Choroid plexus epithelial cell (primary cell): Measurements from ENCODE around the gene ADAMTS17.

ENCODE experiments used
- DNase-seq: peaks from one replicate; pipeline ENCODE4 v3.0.0-alpha.2; 2010; ENCODE audit warnings: low read depth
- H3K4me3 ChIP-seq: 2 replicates; pipeline ENCODE4 v1.5.1; 2011; ENCODE audit warnings: low read depth, mild to moderate bottlenecking, control low read depth, low read length, moderate library complexity
- TF ChIP-seq, protein P1 (sequence below): conservative IDR thresholded peaks from 2 replicates; pipeline ENCODE4 v1.5.1; 2011; ENCODE audit warnings: low read depth, mild to moderate bottlenecking, control low read depth, inconsistent platforms, low read length, moderate library complexity

The ADAMTS17 gene

GRCh38 chr15:100189319-100189718 is 152.5 kb downstream of the ADAMTS17 start:
- no peak for DNase-seq
- H3K4me3 ChIP-seq, result no peak overlapping the region
- TF ChIP-seq, protein P1, sequence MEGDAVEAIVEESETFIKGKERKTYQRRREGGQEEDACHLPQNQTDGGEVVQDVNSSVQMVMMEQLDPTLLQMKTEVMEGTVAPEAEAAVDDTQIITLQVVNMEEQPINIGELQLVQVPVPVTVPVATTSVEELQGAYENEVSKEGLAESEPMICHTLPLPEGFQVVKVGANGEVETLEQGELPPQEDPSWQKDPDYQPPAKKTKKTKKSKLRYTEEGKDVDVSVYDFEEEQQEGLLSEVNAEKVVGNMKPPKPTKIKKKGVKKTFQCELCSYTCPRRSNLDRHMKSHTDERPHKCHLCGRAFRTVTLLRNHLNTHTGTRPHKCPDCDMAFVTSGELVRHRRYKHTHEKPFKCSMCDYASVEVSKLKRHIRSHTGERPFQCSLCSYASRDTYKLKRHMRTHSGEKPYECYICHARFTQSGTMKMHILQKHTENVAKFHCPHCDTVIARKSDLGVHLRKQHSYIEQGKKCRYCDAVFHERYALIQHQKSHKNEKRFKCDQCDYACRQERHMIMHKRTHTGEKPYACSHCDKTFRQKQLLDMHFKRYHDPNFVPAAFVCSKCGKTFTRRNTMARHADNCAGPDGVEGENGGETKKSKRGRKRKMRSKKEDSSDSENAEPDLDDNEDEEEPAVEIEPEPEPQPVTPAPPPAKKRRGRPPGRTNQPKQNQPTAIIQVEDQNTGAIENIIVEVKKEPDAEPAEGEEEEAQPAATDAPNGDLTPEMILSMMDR, result no peak

DNA sequence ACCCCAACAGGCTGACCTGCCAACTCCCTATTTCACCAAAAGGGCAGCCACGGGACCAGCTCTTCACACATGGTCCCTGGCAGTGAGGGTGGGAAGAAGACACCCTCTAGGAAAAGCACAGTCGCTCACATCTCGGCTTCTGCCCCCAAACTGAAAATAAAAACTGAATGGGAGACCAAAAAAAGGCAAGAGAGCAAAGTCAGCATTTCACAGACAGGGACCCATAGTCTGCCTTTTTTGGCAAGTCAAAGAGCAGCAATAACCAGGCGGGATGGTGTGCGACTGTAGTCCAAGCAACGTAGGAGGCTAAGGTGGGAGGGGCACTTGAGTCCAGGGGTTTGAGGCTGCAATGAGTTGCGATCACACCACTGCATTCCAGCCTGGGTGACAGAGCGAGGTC is 154.1 kb downstream of the ADAMTS17 start:
- H3K4me3 ChIP-seq, result no peak overlapping the region
- TF ChIP-seq, protein P1, result no peak
- DNase-seq, result no peak

- no peak for DNase-seq
- H3K4me3 ChIP-seq, result no peak overlapping the region
- TF ChIP-seq, protein P1, result no peak
These were observed 154.8 kb downstream of the ADAMTS17 start for GRCh38 chr15:100186960-100187359.

DNA sequence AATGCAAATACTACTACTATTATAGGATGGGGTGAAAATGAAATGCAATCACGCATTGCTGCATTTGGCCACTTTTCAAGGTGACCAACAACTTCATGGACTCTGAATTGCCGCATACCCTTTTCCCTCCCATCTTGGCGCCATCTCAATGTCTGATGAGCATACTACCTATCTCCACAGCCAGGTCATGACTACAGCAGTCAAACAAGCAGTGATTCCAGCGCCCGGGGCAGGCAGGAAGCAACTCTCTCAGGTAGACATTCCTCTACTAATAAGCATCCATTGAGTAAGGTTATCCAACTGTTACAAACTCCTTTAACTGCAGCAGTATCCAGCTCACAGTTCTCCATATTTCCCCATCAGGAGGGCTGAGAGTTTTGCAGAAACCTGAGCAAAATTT is 155.4 kb downstream of the ADAMTS17 start:
- H3K4me3 ChIP-seq, result no peak overlapping the region
- TF ChIP-seq, protein P1, result no peak
- DNase-seq, result no peak

DNA sequence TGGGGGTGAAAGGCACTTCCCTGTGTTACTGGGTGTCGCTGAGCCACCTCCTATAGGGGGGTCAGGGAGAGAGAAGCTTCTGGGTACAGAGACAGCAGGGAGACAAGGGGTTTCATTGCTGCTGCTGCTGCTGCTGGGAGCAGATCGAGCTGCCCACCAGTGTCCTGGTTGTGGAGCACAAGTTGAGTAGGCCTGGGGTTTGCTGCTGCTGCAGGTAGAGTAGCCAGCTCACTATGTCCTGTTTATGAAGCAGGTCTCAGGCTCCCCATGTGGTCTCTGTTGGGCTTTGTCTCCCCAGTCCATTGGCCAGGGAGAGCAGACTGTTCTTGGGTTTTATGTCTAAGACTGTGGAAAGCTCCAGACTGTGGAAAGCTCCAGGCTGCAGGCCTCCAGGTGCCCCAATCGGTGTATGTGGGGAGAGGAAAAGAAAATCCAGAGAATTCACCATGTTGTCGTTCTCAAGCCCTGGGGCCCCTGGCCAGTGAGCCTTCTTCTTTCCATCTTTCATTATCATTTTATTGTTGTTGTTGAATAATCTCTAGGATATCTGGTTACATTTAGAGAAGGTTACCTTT is 157.8 kb downstream of the ADAMTS17 start:
- TF ChIP-seq, protein P1, result no peak
- H3K4me3 ChIP-seq, result no peak overlapping the region
- no peak for DNase-seq

DNA sequence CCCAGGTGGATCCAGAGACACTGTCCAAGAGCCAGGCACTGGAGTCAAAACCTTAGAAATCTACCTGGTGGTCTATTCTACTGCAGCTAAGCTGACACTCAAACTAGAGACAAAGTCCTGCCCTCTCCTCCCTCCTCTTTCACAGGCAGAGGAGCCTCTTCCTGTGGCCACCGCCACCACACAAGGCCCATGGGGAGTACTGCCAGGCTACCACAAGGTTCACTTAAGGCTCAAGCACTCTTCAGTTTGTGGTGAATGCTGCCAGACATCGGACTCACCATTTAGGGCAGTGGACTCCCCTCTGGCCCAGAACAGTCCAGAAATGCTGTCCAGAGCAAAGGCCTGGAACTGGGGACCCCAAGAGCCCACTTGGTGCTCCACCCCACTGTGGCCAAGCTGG is 160.9 kb downstream of the ADAMTS17 start:
- H3K4me3 ChIP-seq, result no peak overlapping the region
- TF ChIP-seq, protein P1, result no peak
- no peak for DNase-seq

GRCh38 chr15:100175406-100176114 is 166.2 kb downstream of the ADAMTS17 start:
- DNase-seq, result no peak
- TF ChIP-seq, protein P1, result no peak
- no peak overlapping the region for H3K4me3 ChIP-seq
